ENCODE measurements around the gene SPECC1. TPM values are rescaled to one million over a fixed set of nuclear protein-coding genes. Genes with fewer than 3 reads are reported as not detected.

SPECC1 gene
- total and polyA plus RNA-seq, 2 donors (not counting 3 experiments of a cell fraction or from before 2014, with no cell fraction given), result 5.3 to 20.4 TPM

- FAIRE-seq, result no peak
- Histone ChIP-seq H3K9ac (replicated peaks; ENCODE audit: extremely low read depth, insufficient read depth, low read length) (no peak overlapping the region), H3K4me1 (ENCODE audit: control insufficient read depth, extremely low read depth, insufficient read depth, low read length) (no peaks in the 10 kb centered on the region), H3K36me3 (ENCODE audit: control insufficient read depth in 2 of 2, extremely low read depth in 1 of 2, insufficient read depth in 2 of 2, low read length in 2 of 2) (no peaks in the 10 kb centered on the region), H2AFZ (ENCODE audit: low read depth, low read length) (no peak overlapping the region), H3K79me2 (ENCODE audit: control insufficient read depth, insufficient read depth, low read length) (no peaks in the 10 kb centered on the region), H3K27me3 (ENCODE audit: control insufficient read depth in 2 of 2, insufficient read depth in 2 of 2, low read length in 2 of 2) (peaks cover 0 to 5% of the 10 kb centered on the region in 2 experiments), H3K9me3 (replicated peaks; ENCODE audit: control insufficient read depth, insufficient read depth, low read length) (no peaks in the 10 kb centered on the region), H4K20me1 (replicated peaks; ENCODE audit: control insufficient read depth, extremely low read depth, insufficient read depth, low read length) (no peaks in the 10 kb centered on the region), H3K27ac (ENCODE audit: insufficient read depth, low read depth, low read length) (no peak overlapping the region), H3K9me1 (replicated peaks; ENCODE audit: control insufficient read depth, extremely low read depth, insufficient read depth, low read length) (no peaks in the 10 kb centered on the region), H3K4me2 (ENCODE audit: insufficient read depth, low read length) (no peak overlapping the region), H3K4me3 (replicated peaks in 1 of 3; ENCODE audit: insufficient read depth in 1 of 3, low read depth in 1 of 3, low read length in 3 of 3) (no peak overlapping the region)
- ChIA-PET CTCF (no interaction called here), POLR2A (no interaction called here)
- BruUV-seq (replicated peaks), result no TSS peak
- TF ChIP-seq JUN (IDR thresholded peaks at IDR 0.05; ENCODE audit: borderline replicate concordance, insufficient read depth, insufficient read length, low read depth) (no peak), POLR2A (IDR thresholded peaks at IDR 0.05; ENCODE audit: low read depth, low read length) (no peak)
- intact Hi-C loops (cut with micrococcal nuclease) (no loop called here), dilution Hi-C loops (cut with MboI; ENCODE audit: extremely low pct_ligation_motif_present, low sequenced_read_pairs) (no loop called here)
- DNase-seq (ENCODE audit: low read depth, low spot score), result no peak
Observed at GRCh38 chr17:20141198-20141972, 132.2 kb downstream of the SPECC1 start.

DNA sequence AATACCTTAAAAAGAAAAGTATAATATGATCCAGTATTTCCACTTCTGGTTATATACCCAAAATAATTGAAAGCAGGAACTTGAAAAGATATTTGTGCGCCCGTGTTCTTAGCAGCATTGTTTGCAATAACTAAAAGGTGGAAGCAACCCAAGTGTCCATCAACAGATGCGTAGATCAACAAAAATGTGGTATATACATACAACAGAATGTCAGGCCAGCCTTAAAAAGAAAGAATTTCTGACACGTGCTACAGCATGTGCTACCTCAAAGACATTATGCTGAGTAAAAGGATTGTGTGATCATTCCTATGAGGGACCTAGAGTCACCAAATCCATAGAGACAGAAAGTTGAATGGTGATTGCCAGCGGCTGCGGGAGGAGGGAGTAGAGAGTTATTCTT lies 133.1 kb downstream of the SPECC1 start:
- Histone ChIP-seq H2AFZ (ENCODE audit: low read depth, low read length) (no peak overlapping the region), H3K79me2 (ENCODE audit: control insufficient read depth, insufficient read depth, low read length) (no peaks in the 10 kb centered on the region), H3K9ac (replicated peaks; ENCODE audit: extremely low read depth, insufficient read depth, low read length) (no peak overlapping the region), H4K20me1 (replicated peaks; ENCODE audit: control insufficient read depth, extremely low read depth, insufficient read depth, low read length) (no peaks in the 10 kb centered on the region), H3K9me3 (replicated peaks; ENCODE audit: control insufficient read depth, insufficient read depth, low read length) (no peaks in the 10 kb centered on the region), H3K27me3 (ENCODE audit: control insufficient read depth in 2 of 2, insufficient read depth in 2 of 2, low read length in 2 of 2) (peaks cover 0 to 5% of the 10 kb centered on the region in 2 experiments), H3K9me1 (replicated peaks; ENCODE audit: control insufficient read depth, extremely low read depth, insufficient read depth, low read length) (no peaks in the 10 kb centered on the region), H3K36me3 (ENCODE audit: control insufficient read depth in 2 of 2, extremely low read depth in 1 of 2, insufficient read depth in 2 of 2, low read length in 2 of 2) (no peaks in the 10 kb centered on the region), H3K27ac (ENCODE audit: insufficient read depth, low read depth, low read length) (no peak overlapping the region), H3K4me3 (replicated peaks in 1 of 3; ENCODE audit: insufficient read depth in 1 of 3, low read depth in 1 of 3, low read length in 3 of 3) (no peak overlapping the region), H3K4me2 (ENCODE audit: insufficient read depth, low read length) (no peak overlapping the region), H3K4me1 (ENCODE audit: control insufficient read depth, extremely low read depth, insufficient read depth, low read length) (no peaks in the 10 kb centered on the region)
- FAIRE-seq, result no peak
- CTCF ChIA-PET, result no interaction called here
- DNase-seq (ENCODE audit: low read depth, low spot score), result no peak
- intact Hi-C loops (cut with micrococcal nuclease), result no loop called here
- POLR2A ChIA-PET, result no interaction called here
- no TSS peak for BruUV-seq (replicated peaks)
- TF ChIP-seq CTCF (IDR thresholded peaks at IDR 0.05; ENCODE audit: extremely low read depth in 1 of 2, insufficient read depth in 1 of 2, low read depth in 1 of 2, low read length in 2 of 2), result no peak
- no peak for TF ChIP-seq JUN (IDR thresholded peaks at IDR 0.05; ENCODE audit: borderline replicate concordance, insufficient read depth, insufficient read length, low read depth)
- TF ChIP-seq, protein P1, sequence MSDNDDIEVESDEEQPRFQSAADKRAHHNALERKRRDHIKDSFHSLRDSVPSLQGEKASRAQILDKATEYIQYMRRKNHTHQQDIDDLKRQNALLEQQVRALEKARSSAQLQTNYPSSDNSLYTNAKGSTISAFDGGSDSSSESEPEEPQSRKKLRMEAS (IDR thresholded peaks at IDR 0.05; ENCODE audit: insufficient read depth, insufficient read length), result no peak
- no peak for TF ChIP-seq POLR2AphosphoS5 (IDR thresholded peaks at IDR 0.05; ENCODE audit: insufficient read depth, low read depth, low read length)
- TF ChIP-seq EZH2 (IDR thresholded peaks at IDR 0.05; ENCODE audit: borderline replicate concordance, low read depth, low read length, severe bottlenecking), result no peak
- no peak for TF ChIP-seq MYC (IDR thresholded peaks at IDR 0.05; ENCODE audit: low read depth, low read length)
- no peak for TF ChIP-seq FOS (IDR thresholded peaks at IDR 0.05; ENCODE audit: borderline replicate concordance, insufficient read depth, low read length)
- TF ChIP-seq GATA2 (IDR thresholded peaks at IDR 0.05; ENCODE audit: insufficient read depth, insufficient read length, low read depth, low read length), result no peak
- no peak for TF ChIP-seq POLR2A (IDR thresholded peaks at IDR 0.05; ENCODE audit: low read depth, low read length)
- dilution Hi-C loops (cut with MboI; ENCODE audit: extremely low pct_ligation_motif_present, low sequenced_read_pairs), result no loop called here
